ENCODE results near the gene OPN1LW.
"Not testable (repeated sequence)": the region's sequence is repeated elsewhere in the genome, so short reads cannot be mapped to it uniquely, and the experiment has no call there.

Gene OPN1LW

GRCh38 chrX:154135458-154136229 lies 8.4 kb upstream of the OPN1LW start:
- DNase-seq, result peak; percentile 63

DNA sequence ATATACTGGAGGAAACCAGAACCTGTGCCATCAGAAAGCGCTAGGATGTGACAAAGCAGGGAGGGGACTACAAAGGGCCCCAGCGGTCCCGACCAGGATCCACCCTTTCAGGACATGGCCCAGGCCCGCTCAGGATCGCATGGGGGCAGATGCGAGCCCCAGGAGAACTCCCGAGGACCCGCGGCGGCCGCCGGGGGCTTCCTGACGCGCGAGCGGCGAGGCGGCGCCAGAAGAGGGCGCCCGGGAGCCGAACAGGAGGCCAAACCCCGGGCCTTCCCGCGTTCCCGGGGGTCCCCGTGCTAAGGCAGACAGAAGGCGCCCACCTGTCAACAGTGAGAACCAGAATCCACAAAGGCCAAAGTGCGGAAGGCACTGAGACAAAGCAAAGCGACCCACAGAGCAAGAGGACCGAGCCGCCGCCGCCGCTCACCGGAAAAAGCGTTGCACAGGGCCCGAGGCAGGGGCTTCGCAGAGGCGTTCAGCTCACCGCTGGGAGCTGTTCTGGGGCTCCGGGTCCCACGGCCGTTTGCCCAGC lies 7.3 kb upstream of the OPN1LW start:
- peak; percentile 75 for DNase-seq

- DNase-seq, result no peak
Measured at GRCh38 chrX:154138857-154139256, 5.2 kb upstream of the OPN1LW start.

DNA sequence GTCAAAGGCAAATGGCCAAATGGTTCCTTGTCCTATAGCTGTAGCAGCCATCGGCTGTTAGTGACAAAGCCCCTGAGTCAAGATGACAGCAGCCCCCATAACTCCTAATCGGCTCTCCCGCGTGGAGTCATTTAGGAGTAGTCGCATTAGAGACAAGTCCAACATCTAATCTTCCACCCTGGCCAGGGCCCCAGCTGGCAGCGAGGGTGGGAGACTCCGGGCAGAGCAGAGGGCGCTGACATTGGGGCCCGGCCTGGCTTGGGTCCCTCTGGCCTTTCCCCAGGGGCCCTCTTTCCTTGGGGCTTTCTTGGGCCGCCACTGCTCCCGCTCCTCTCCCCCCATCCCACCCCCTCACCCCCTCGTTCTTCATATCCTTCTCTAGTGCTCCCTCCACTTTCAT lies 3.8 kb upstream of the OPN1LW start:
- DNase-seq, result no peak

DNA sequence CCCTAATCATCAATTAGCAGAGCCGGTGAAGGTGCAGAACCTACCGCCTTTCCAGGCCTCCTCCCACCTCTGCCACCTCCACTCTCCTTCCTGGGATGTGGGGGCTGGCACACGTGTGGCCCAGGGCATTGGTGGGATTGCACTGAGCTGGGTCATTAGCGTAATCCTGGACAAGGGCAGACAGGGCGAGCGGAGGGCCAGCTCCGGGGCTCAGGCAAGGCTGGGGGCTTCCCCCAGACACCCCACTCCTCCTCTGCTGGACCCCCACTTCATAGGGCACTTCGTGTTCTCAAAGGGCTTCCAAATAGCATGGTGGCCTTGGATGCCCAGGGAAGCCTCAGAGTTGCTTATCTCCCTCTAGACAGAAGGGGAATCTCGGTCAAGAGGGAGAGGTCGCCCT lies 3.3 kb upstream of the OPN1LW start:
- no peak for DNase-seq

- no peak for DNase-seq
Measured at GRCh38 chrX:154142386-154142785, 1.7 kb upstream of the OPN1LW start.

- DNase-seq, result no peak
Measured at GRCh38 chrX:154142950-154143745, 895 bp upstream of the OPN1LW start.

- not testable (repeated sequence) for DNase-seq
Measured at GRCh38 chrX:154151030-154151429, 7.0 kb downstream of the OPN1LW start.

DNA sequence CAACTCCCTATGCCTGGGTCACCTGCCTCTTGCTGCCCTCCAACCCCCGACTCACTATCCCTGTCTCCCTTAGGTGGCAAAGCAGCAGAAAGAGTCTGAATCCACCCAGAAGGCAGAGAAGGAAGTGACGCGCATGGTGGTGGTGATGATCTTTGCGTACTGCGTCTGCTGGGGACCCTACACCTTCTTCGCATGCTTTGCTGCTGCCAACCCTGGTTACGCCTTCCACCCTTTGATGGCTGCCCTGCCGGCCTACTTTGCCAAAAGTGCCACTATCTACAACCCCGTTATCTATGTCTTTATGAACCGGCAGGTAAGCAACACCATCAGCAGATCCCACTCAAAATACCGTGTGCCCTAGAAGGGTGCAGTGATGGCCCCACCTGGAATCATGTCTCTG lies 12.2 kb downstream of the OPN1LW start:
- not testable (repeated sequence) for DNase-seq

DNA sequence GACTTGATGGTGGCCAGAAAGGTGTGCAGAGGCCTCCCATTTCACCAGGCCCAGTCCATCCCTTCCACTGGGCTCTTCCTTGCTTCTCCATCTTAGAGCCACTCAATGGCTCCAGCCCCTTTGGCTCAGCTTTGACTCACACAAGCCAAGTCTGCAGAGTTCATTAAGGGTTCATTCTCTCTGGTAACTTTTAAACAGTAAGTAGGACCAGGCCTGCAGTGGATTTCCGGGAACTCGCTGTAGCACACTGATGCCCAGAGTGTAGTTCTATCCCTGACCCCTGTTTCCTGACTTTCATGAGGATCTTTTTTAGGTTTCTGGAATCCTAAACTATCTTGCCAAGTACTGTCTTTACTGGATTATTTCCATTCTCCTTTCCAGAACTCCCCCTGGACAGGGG lies 13.2 kb downstream of the OPN1LW start:
- DNase-seq, result not testable (repeated sequence)

GRCh38 chrX:154159345-154159744 lies 15.3 kb downstream of the OPN1LW start:
- not testable (repeated sequence) for DNase-seq

DNA sequence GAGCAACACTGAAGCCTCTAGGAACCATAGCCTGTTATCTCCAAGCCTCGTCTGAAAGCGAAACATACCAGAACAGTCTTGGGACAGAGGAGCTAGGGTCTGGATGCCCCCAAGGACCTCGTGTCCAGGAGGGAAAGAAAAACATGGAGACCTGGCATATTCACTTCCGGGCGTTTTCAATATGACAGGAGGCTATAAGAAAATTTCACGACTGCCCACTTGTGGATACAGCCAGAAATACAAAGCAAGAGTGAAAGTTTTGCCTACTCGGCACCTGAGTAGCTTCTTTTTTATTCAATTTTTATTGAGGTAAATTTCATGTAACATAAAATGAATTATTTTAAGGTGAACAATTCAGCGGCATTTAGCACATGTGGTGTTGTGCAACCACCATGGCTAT lies 20.9 kb downstream of the OPN1LW start:
- not testable (repeated sequence) for DNase-seq

GRCh38 chrX:154168384-154168783 lies 24.3 kb downstream of the OPN1LW start:
- DNase-seq, result not testable (repeated sequence)

GRCh38 chrX:154172535-154172943 lies 28.5 kb downstream of the OPN1LW start:
- DNase-seq, result not testable (repeated sequence)

DNA sequence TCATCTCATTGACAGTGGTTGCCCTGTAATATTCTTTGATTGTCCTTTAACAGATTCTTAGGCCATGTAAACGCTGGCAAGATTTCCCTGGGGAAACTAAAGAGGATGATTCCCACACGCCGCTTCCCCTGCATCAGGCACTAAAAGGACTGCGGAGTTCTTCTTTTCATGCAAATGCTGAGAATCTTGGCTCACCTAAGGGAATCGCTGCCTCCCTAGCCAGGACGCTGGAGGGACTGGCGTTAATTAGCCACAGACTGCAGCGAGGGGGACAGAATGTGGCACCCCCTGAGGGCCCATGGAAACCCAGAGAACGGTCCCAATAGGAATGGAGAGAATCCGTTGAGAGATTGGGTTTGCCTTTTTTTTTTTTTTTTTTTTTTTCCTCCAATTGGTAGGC lies 30.3 kb downstream of the OPN1LW start:
- not testable (repeated sequence) for DNase-seq

- DNase-seq, result not testable (repeated sequence)
Measured at GRCh38 chrX:154182296-154182695, 38.3 kb downstream of the OPN1LW start, which contains the start of gene OPN1MW. TSS of gene OPN1MW (plus strand) at chrX:154182596. CDS start at chrX:154182678, 82 bp downstream.

DNA sequence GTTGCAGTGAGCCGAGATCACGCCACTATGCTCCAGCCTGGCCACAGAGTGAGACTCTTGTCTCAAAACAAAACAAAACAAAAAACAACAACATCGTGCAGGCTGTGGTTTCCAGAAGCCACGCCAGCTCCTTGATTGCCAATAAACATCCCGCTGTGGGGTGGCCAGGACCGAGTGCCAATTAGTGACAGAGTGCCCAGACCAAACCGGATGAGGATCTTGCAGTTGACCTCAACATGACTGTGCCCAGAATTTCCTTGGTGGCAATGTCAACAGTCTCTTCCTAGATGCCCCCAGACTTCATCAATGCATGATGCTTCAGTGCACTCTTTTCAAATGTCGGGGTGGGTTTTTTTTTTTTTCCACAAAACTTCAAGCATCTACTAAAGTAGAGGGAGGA lies 39.8 kb downstream of the OPN1LW start:
- not testable (repeated sequence) for DNase-seq

DNA sequence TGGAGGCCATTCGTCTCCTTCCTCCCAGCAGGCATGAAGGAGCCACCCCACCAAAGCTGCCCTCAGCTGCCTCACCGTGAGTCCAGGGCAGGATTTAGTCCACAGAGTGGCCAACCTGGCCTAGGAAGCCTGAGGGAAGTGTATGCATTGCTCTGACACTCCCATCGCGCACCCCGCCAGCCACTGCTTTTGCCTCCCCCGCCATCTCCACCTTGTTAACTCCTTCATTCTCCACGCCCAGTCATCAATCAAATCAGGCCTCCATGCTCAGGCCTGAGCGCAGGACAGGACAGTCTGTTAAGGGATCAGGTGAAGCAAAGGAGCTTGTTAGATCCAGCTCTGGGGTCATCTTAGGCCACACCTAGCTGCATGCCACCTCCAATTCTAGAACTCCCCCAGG lies 48.8 kb downstream of the OPN1LW start:
- DNase-seq, result not testable (repeated sequence)

DNA sequence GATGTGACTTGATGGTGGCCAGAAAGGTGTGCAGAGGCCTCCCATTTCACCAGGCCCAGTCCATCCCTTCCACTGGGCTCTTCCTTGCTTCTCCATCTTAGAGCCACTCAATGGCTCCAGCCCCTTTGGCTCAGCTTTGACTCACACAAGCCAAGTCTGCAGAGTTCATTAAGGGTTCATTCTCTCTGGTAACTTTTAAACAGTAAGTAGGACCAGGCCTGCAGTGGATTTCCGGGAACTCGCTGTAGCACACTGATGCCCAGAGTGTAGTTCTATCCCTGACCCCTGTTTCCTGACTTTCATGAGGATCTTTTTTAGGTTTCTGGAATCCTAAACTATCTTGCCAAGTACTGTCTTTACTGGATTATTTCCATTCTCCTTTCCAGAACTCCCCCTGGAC lies 50.3 kb downstream of the OPN1LW start:
- not testable (repeated sequence) for DNase-seq

- DNase-seq, result not testable (repeated sequence)
Measured at GRCh38 chrX:154196466-154196865, 52.4 kb downstream of the OPN1LW start.

Data from CD4-positive, alpha-beta T cell treated with Interleukin-17A for 1 hour (primary cell).